GM12878 (cell line): ENCODE results near the gene FKBP11. TPM values are rescaled to one million over a fixed set of nuclear protein-coding genes. Genes with fewer than 3 reads are reported as not detected.

ENCODE experiments used
- ATAC-seq: fragments of 200-7000 bp; cut with Tn5 transposase; 3 replicates; pipeline ENCODE4 v1.9.1; 2020; ENCODE audit warnings: mild to moderate bottlenecking, moderate library complexity
- BruUV-seq: library from RNA; stranded (reverse); fragments of 400-500 nt; replicated peaks from 2 replicates; lab custom pipeline; 2021; lab: Mats Ljungman, UMichigan
- CTCF ChIA-PET: fragments of 300-600 bp; sonication (Branson Sonifier 250); formaldehyde crosslinking; extraction: SDS; loops from one replicate; lab custom pipeline; 2021; ENCODE audit warnings: inconsistent platforms; lab: Yijun Ruan, JAX
- POLR2A ChIA-PET: fragments of 350-600 bp; formaldehyde crosslinking; extraction: SDS; loops from one replicate; lab custom pipeline; 2021; ENCODE audit warnings: inconsistent platforms; lab: Charles Lee
- RAD21 ChIA-PET: fragments of 300-600 bp; sonication (Branson Sonifier 250); formaldehyde crosslinking; loops from one replicate; lab custom pipeline; 2023; ENCODE audit warnings: antibody characterized with exemption; ENCODE audit not compliant: unreplicated experiment; lab: Charles Lee
- SMC1A ChIA-PET: fragments of 300-600 bp; sonication (Branson Sonifier 250); formaldehyde crosslinking; loops from one replicate; lab custom pipeline; 2023; ENCODE audit not compliant: unreplicated experiment, uncharacterized antibody; lab: Charles Lee
- DNase-seq: peaks from one replicate; pipeline ENCODE4 v3.0.0-alpha.2; 2011; ENCODE audit warnings: low read depth, low spot score
- FAIRE-seq: peaks from 3 replicates; lab custom pipeline; 2011; peaks lifted over from hg19 to GRCh38; lab: Jason Lieb, UNC
- H2AFZ ChIP-seq: 2 replicates; pipeline ENCODE4 v1.6.0; 2011; ENCODE audit warnings: low read depth, low read length, control low read depth; ENCODE audit not compliant: control insufficient read depth
- H3K27ac ChIP-seq: 2 replicates; pipeline ENCODE4 v1.5.1; 2011; ENCODE audit warnings: control low read depth; ENCODE audit not compliant: control insufficient read depth, insufficient read depth
- H3K27me3 ChIP-seq, 2 experiments: replicated peaks in 1 of 2; 2 replicates each; pipeline versions ENCODE4 v1.6.0 to v1.6.1; 2011; ENCODE audit warnings: low read length in 1 of 2; ENCODE audit not compliant: control insufficient read depth in 2 of 2, insufficient read depth in 2 of 2
- H3K36me3 ChIP-seq, 2 experiments: 2 replicates each; pipeline ENCODE4 v1.5.1; 2011; ENCODE audit warnings: low read length in 1 of 2; ENCODE audit not compliant: control insufficient read depth in 2 of 2, insufficient read depth in 2 of 2
- H3K4me1 ChIP-seq: 2 replicates; pipeline ENCODE4 v1.6.1; 2011; ENCODE audit warnings: mild to moderate bottlenecking, low read length, moderate library complexity, mixed read lengths; ENCODE audit not compliant: control insufficient read depth, insufficient read depth
- H3K4me2 ChIP-seq: 2 replicates; pipeline ENCODE4 v1.6.0; 2011; ENCODE audit warnings: control low read depth; ENCODE audit not compliant: control insufficient read depth, insufficient read depth
- H3K4me3 ChIP-seq: fragments of 200-600 bp; sonication (generic); 2 replicates; pipeline ENCODE4 v1.5.1; 2016
- H3K79me2 ChIP-seq: 2 replicates; pipeline ENCODE4 v1.6.0; 2011; ENCODE audit warnings: low read length; ENCODE audit not compliant: control insufficient read depth, insufficient read depth
- H3K9ac ChIP-seq: 2 replicates; pipeline ENCODE4 v1.8.0; 2011; ENCODE audit warnings: low read length, control low read depth, mixed read lengths; ENCODE audit not compliant: control insufficient read depth, insufficient read depth
- H3K9me3 ChIP-seq: replicated peaks from 3 replicates; pipeline ENCODE4 v1.5.1; 2011; ENCODE audit warnings: mild to moderate bottlenecking, low read length; ENCODE audit not compliant: control insufficient read depth, insufficient read depth
- H4K20me1 ChIP-seq: 2 replicates; pipeline ENCODE4 v1.6.0; 2011; ENCODE audit not compliant: control insufficient read depth, insufficient read depth
- BCL3 ChIP-seq: IDR thresholded peaks from 2 replicates; pipeline ENCODE4 v1.6.1; 2011; ENCODE audit warnings: borderline replicate concordance, low read depth, mild to moderate bottlenecking, moderate library complexity, low read length; ENCODE audit not compliant: insufficient read depth, poor library complexity, severe bottlenecking
- BRCA1 ChIP-seq: IDR thresholded peaks from 2 replicates; pipeline ENCODE4 v1.6.1; 2011; ENCODE audit warnings: low read depth, low read length, improper control_type of control experiment
- CBX3 ChIP-seq: fragments of 200-600 bp; sonication (generic); IDR thresholded peaks from 2 replicates; pipeline ENCODE4 v1.6.1; 2016; ENCODE audit warnings: low read depth, borderline replicate concordance
- CHD1 ChIP-seq: IDR thresholded peaks from 2 replicates; pipeline ENCODE4 v1.6.1; 2012; ENCODE audit warnings: low read depth, low read length, improper control_type of control experiment
- EP300 ChIP-seq, 2 experiments: fragments of 150-350 bp in 1 of 2; IDR thresholded peaks; 2 replicates each; pipeline ENCODE4 v1.6.1; 2011 to 2012; ENCODE audit warnings: low read depth in 2 of 2, low read length in 2 of 2, borderline replicate concordance in 1 of 2, improper control_type of control experiment in 1 of 2, inconsistent platforms in 1 of 2; ENCODE audit not compliant: control insufficient read depth in 1 of 2
- IRF3 ChIP-seq: fragments of 450-650 bp; IDR thresholded peaks from 2 replicates; pipeline ENCODE4 v1.6.1; 2014; ENCODE audit warnings: mild to moderate bottlenecking
- MAX ChIP-seq: IDR thresholded peaks from 2 replicates; pipeline ENCODE4 v1.6.1; 2012; ENCODE audit warnings: low read depth, low read length, improper control_type of control experiment
- MEF2B ChIP-seq: fragments of 450-650 bp; IDR thresholded peaks from 2 replicates; pipeline ENCODE4 v1.6.1; 2018; ENCODE audit warnings: mild to moderate bottlenecking, moderate library complexity; ENCODE audit not compliant: partially characterized antibody, poor library complexity, severe bottlenecking
- PML ChIP-seq: IDR thresholded peaks from 2 replicates; pipeline ENCODE4 v1.6.1; 2012; ENCODE audit warnings: low read length, inconsistent platforms
- ZBTB33 ChIP-seq: fragments of 450-650 bp; IDR thresholded peaks from 2 replicates; pipeline ENCODE4 v1.6.1; 2017; ENCODE audit warnings: mild to moderate bottlenecking
- ZBTB40 ChIP-seq: fragments of 450-650 bp; IDR thresholded peaks from 2 replicates; pipeline ENCODE4 v1.6.1; 2016; ENCODE audit warnings: mild to moderate bottlenecking, moderate library complexity, borderline replicate concordance
- ZZZ3 ChIP-seq: IDR thresholded peaks from 2 replicates; pipeline ENCODE4 v1.6.1; 2011; ENCODE audit warnings: low read depth; ENCODE audit not compliant: control insufficient read depth, insufficient read length
- WGBS: methylation state at CpG from one replicate; pipeline ENCODE4 v1.1.6; 2016; ENCODE audit warnings: low lambda C conversion rate; ENCODE audit not compliant: insufficient replicate concordance, insufficient coverage; ENCODE audit errors: missing lambda C conversion rate; 5-methylcytosine and 5-hydroxymethylcytosine counted together
- in situ Hi-C: fragments of 300-500 bp; cut with MboI; formaldehyde crosslinking; loops from 9 replicates; pipeline ENCODE4 v1.14.3; 2018; ENCODE audit warnings: mixed read lengths
- intact Hi-C: fragments of 100-400 bp; cut with micrococcal nuclease; formaldehyde crosslinking; loops from one replicate; pipeline ENCODE4 v1.14.2; 2022; ENCODE audit not compliant: unreplicated experiment
- polyA plus RNA-seq, 11 experiments: library from polyadenylated mRNA; depleted of rRNA in 4 of 11; unstranded in 6 of 11; stranded (reverse) in 5 of 11; fragments of >200 nt; fragmentation: Nextera tagmentation in 4 of 11; fragmentation: Illumina TruSeq in 1 of 11; extraction: Ambion mirVana in 4 of 11; extraction: Trizol in 1 of 11; gene quantifications; 1 replicate in 1 of 11; 2 replicates in 10 of 11; pipeline versions ENCODE4 v1.2.1 to v1.2.3, GENCODE V29; 2011 to 2016; ENCODE audit warnings: inconsistent platforms in 2 of 11, missing spikeins in 2 of 11, low read depth in 1 of 11
- total RNA-seq, 4 experiments: library from RNA; depleted of rRNA in 3 of 4; stranded (reverse); fragments of >200 nt in 3 of 4; fragmentation: Illumina TruSeq in 1 of 4; extraction: Trizol in 1 of 4; gene quantifications; 2 replicates each; pipeline versions ENCODE4 v1.2.1 to v1.2.3, GENCODE V29; 2013 to 2021

The FKBP11 gene
- total and polyA plus RNA-seq, 10 of the 15 experiments (the other 5 are each of a cell fraction or from before 2014, with no cell fraction given), result 25.0 to 135 (median 56.5) TPM

- ATAC-seq, result peak; percentile 92
- intact Hi-C loops (loop anchor here (1.0 to 2.0 kb wide), 3 partner anchors 54 to 72 kb away; partner anchors contain the start of genes DDX23 and WNT1), in situ Hi-C loops (no loop called here)
- H3K4me2 ChIP-seq, result peak overlapping the region; percentile 94
- RAD21 ChIA-PET, result interaction anchor here (0.6 to 4.9 kb wide), 17 partner anchors 12 to 270 kb away, joined by 3 to 35 read pairs (median 4); partner anchors contain the start of genes ARF3, DDX23, RHEBL1 and RND1
- H3K4me1 ChIP-seq, result peaks cover 22% of the 10 kb centered on the region
- H2AFZ ChIP-seq, result peak overlapping the region; percentile 96
- SMC1A ChIA-PET, result interaction anchor here (0.6 to 4.3 kb wide), 14 partner anchors 10 to 72 kb away, joined by 3 to 23 read pairs (median 6); partner anchors contain the start of genes DDX23 and WNT1
- H3K9me3 ChIP-seq, result no peaks in the 10 kb centered on the region
- H3K27ac ChIP-seq, result peak overlapping the region; percentile 90
- H3K27me3 ChIP-seq, result no peaks in the 10 kb centered on the region
- peak; percentile 59 for FAIRE-seq
- POLR2A ChIA-PET, result interaction anchor here (0.7 to 1.7 kb wide), 15 partner anchors 10 to 131 kb away, joined by 3 to 8 read pairs (median 4); partner anchors contain the start of genes ARF3 and WNT1
- WGBS, result under 1% methylated on average over 31 of the region's 43 CpGs
- DNase-seq, result peak; percentile 40
- H3K79me2 ChIP-seq, result peaks cover 10% of the 10 kb centered on the region
- H3K9ac ChIP-seq, result peak overlapping the region; percentile 96
- H4K20me1 ChIP-seq, result no peaks in the 10 kb centered on the region
- TSS peak; percentile 58 for BruUV-seq
- no peaks in the 10 kb centered on the region; a peak in 3 of 4 replicates for H3K36me3 ChIP-seq
- H3K4me3 ChIP-seq, result peak overlapping the region; percentile 98
- CTCF ChIA-PET, result interaction anchor here (0.6 to 5.8 kb wide), 31 partner anchors 10 to 175 kb away, joined by 3 to 93 read pairs (median 8); partner anchors contain the start of genes ARF3, CACNB3, DDX23 and RHEBL1
- no peak for TF ChIP-seq CBX3
- no peak for TF ChIP-seq ZBTB40
- peak; percentile 42 for TF ChIP-seq MEF2B
- peak; percentile 76; the same call in 1 of the 2 replicates for TF ChIP-seq MAX
- no peak for TF ChIP-seq BRCA1
- no peak for TF ChIP-seq ZBTB33
- no peak for TF ChIP-seq CHD1
- no peak for TF ChIP-seq PML
- TF ChIP-seq BCL3, result no peak
- no peak for TF ChIP-seq ZZZ3
- TF ChIP-seq EP300 (IDR thresholded peaks at IDR 0.05; ENCODE audit: borderline replicate concordance in 1 of 2, control insufficient read depth in 1 of 2, low read depth in 2 of 2, low read length in 2 of 2), result no peak
- no peak for TF ChIP-seq IRF3
Measured at GRCh38 chr12:48924617-48925303, 532 bp downstream of the FKBP11 start.
